Pancreas (tissue), 10 donors: ENCODE measurements around the gene MNT. TPM values are rescaled to one million over a fixed set of nuclear protein-coding genes. Genes with fewer than 3 reads are reported as not detected.

Experiments used
- ATAC-seq, 4 donors: fragments of 200-7000 bp; cut with Tn5 transposase; one replicate each; pipeline versions ENCODE4 v1.8.0 to v1.9.1; 2020; ENCODE audit warnings: mild to moderate bottlenecking in 4 of 4, moderate library complexity in 4 of 4
- DNase-seq, 6 donors: peaks; one replicate each; pipeline ENCODE4 v3.0.0-alpha.2; 2020
- FAIRE-seq: peaks from 2 replicates; lab custom pipeline; 2012; peaks lifted over from hg19 to GRCh38; lab: Jason Lieb, UNC
- H3K27ac ChIP-seq, 4 donors: fragments of 200-600 bp; sonication (generic); 1 replicate in 3 of 4; 2 replicates in 1 of 4; pipeline versions ENCODE4 v1.5.0 to v1.8.0; 2020
- H3K27me3 ChIP-seq, 4 donors: fragments of 200-600 bp; one replicate each; pipeline ENCODE4 v1.8.0; 2021
- H3K36me3 ChIP-seq, 3 donors: fragments of 200-600 bp; sonication (generic) in 1 of 3; one replicate each; pipeline versions ENCODE4 v1.5.0 to v1.8.0; 2020 to 2021
- H3K4me1 ChIP-seq, 3 donors: fragments of 200-600 bp; one replicate each; pipeline ENCODE4 v1.8.0; 2021
- H3K4me3 ChIP-seq, 4 donors: fragments of 200-600 bp; sonication (generic) in 2 of 4; one replicate each; pipeline versions ENCODE4 v1.5.0 to v1.8.0; 2020 to 2021
- H3K9me3 ChIP-seq, 4 donors: fragments of 200-600 bp; one replicate each; pipeline ENCODE4 v1.8.0; 2021
- WGBS, 2 donors: extraction: QIAGEN DNeasy Blood & Tissue Kit; methylation state at CpG; one replicate each; pipeline ENCODE4 v1.1.7; 2013; 5-methylcytosine and 5-hydroxymethylcytosine counted together
- intact Hi-C, 3 donors: fragments of 100-400 bp; cut with DNase I; formaldehyde crosslinking; loops; one replicate each; pipeline versions ENCODE4 v1.11.1 to v1.14.2; 2022
- polyA plus RNA-seq, 2 donors: library from polyadenylated mRNA; stranded (reverse); fragments of 200-250 nt; gene quantifications; one replicate each; pipeline ENCODE4 v1.2.3, GENCODE V29; 2013
- total RNA-seq, 6 donors: library from RNA; stranded (reverse); fragmentation: NEBNext Ultra II Directional in 4 of 6; extraction: Animal tissue kit (Norgen Biotek cat#: 25700) in 4 of 6; gene quantifications; one replicate each; pipeline versions ENCODE4 v1.2.1 to v1.2.4, GENCODE V29; 2021 to 2023
- TF ChIP-seq, protein P1 (sequence below), 4 donors: fragments of 200-600 bp; sonication (generic) in 3 of 4; IDR thresholded peaks; one replicate each; pipeline versions ENCODE4 v1.5.0 to v1.8.0; 2021; ENCODE audit warnings: antibody characterized with exemption in 4 of 4
- donor health status: healthy with polysubstance abuse.
- donor health status: DM: no; HTN: no; CAD: no; lungs with moderate emphysema.
- donor health status: DM: no; HTN: no; CAD: no.
- donor health status: control.
- donor health status: control.
- donor health status: Bipolar disorder and iron deficiency.
- donor health status: DM: yes; HTN: yes; CAD: no.
- donor health status: DM: no; HTN: no; CAD: no.
- donor health status: DM: no; HTN: no; CAD: no.
- donor health status: DM: yes; HTN: yes; CAD: no.

MNT gene
- total and polyA plus RNA-seq, 8 donors: 8.7 to 15.8 (median 10.3) TPM

DNA sequence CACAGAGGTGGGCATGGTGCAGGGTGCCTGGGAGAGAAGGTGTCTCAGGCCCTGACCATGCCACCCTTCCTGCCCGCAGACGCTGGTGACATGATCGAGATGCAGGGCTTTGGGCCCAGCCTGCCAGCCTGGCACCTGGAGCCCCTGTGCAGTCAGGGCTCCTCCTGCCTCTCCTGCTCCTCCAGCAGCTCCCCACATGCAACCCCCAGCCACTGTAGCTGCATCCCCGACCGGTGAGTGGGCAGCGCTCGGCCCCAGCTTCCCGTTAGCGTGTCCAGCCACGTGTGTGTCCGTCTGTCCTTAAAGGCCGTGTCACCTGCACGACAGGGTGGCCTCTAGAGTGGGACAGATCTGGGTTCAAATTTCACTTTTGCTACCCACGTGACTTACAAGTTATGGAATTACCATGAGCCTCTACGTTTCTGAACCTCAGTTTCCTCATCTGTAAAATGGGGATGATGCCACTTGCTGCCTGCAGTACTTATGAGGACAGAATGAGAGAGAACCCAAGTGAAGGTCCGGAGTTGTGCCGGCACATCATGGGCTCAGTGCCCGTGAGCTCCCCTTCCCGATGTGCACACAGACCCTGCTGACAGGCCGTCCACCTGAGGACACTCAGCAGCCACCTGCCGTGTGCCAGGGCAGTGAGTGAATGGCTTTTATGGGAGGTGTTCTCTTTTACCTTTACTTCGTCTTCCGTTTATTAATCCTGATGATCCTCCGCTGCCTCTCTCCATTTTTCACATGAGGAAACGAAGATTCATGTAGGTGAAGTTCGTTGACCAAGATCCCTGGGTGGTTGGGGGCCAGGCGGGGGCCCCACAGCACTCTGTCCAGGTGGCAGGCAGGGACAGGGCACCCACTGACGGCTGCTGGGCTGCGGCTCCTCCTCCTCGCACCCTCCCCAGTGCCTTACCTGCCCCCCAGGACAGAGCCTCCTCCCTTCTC lies 29.4 kb downstream of the MNT start:
- Histone ChIP-seq H3K9me3 (no peaks in the 10 kb centered on the region), H3K36me3 (no peaks in the 10 kb centered on the region), H3K4me3 (no peak overlapping the region), H3K27ac (no peak overlapping the region), H3K27me3 (no peaks in the 10 kb centered on the region), H3K4me1 (no peaks in the 10 kb centered on the region)
- FAIRE-seq (no peak), ATAC-seq (no peak), DNase-seq (no peak)
- intact Hi-C loops: loop anchor here in 1 of 3 donors (10.0 kb wide), 1 partner anchor 53 kb away; no protein-coding TSS in a partner anchor
- WGBS, 2 donors: 93 to 94% methylated on average over 30 of the region's 30 CpGs
- TF ChIP-seq, protein P1, sequence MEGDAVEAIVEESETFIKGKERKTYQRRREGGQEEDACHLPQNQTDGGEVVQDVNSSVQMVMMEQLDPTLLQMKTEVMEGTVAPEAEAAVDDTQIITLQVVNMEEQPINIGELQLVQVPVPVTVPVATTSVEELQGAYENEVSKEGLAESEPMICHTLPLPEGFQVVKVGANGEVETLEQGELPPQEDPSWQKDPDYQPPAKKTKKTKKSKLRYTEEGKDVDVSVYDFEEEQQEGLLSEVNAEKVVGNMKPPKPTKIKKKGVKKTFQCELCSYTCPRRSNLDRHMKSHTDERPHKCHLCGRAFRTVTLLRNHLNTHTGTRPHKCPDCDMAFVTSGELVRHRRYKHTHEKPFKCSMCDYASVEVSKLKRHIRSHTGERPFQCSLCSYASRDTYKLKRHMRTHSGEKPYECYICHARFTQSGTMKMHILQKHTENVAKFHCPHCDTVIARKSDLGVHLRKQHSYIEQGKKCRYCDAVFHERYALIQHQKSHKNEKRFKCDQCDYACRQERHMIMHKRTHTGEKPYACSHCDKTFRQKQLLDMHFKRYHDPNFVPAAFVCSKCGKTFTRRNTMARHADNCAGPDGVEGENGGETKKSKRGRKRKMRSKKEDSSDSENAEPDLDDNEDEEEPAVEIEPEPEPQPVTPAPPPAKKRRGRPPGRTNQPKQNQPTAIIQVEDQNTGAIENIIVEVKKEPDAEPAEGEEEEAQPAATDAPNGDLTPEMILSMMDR (IDR thresholded peaks at IDR 0.05): no peak

DNA sequence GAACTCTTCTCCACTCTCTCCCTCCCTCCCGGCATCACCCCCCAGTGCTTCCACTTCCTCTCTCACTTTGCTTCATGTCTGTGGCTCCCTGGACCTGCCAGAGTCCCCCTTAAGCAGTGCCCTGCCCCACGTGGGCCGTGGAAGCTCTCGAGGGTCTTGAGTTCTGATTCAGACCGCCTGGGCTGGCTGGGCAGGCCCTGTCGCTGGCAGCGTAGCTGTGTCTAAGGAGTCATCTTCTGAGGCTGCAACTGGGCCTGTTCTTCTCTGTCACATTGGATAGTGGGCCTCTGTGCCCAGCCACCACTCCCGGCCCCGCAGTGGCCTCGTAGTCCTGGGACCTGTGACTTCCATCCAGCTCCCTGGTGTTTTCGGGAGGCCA lies 30.7 kb downstream of the MNT start:
- no peaks in the 10 kb centered on the region for H3K27me3 ChIP-seq
- H3K36me3 ChIP-seq: no peaks in the 10 kb centered on the region
- ATAC-seq: no peak
- no peak overlapping the region for H3K27ac ChIP-seq
- 86 to 91% methylated on average over 10 to 11 of the region's 11 CpGs for WGBS, 2 donors
- DNase-seq: peak in 1 of 6 donors; percentile 74
- H3K9me3 ChIP-seq: no peaks in the 10 kb centered on the region
- intact Hi-C loops: loop anchor here in 1 of 3 donors (10.0 kb wide), 1 partner anchor 55 kb away; no protein-coding TSS in a partner anchor
- H3K4me1 ChIP-seq: no peaks in the 10 kb centered on the region
- FAIRE-seq: no peak
- no peak overlapping the region for H3K4me3 ChIP-seq
- TF ChIP-seq, protein P1 (IDR thresholded peaks at IDR 0.05): no peak

GRCh38 chr17:2369551-2370210 lies 31.2 kb downstream of the MNT start:
- Histone ChIP-seq H3K9me3 (no peaks in the 10 kb centered on the region), H3K4me3 (no peak overlapping the region), H3K4me1 (no peaks in the 10 kb centered on the region), H3K27ac (no peak overlapping the region), H3K27me3 (no peaks in the 10 kb centered on the region), H3K36me3 (no peaks in the 10 kb centered on the region)
- ATAC-seq (no peak), FAIRE-seq (no peak), DNase-seq (no peak)
- TF ChIP-seq, protein P1 (IDR thresholded peaks at IDR 0.05): no peak
- 82 to 91% methylated on average over 20 of the region's 20 CpGs for WGBS, 2 donors
- intact Hi-C loops: loop anchor here in 1 of 3 donors (10.0 kb wide), 1 partner anchor 55 kb away; no protein-coding TSS in a partner anchor

GRCh38 chr17:2369039-2369438 lies 31.8 kb downstream of the MNT start:
- no peak overlapping the region for H3K27ac ChIP-seq
- DNase-seq (no peak), ATAC-seq (no peak), FAIRE-seq (no peak)
- no peaks in the 10 kb centered on the region for H3K27me3 ChIP-seq
- TF ChIP-seq, protein P1 (IDR thresholded peaks at IDR 0.05): no peak
- H3K9me3 ChIP-seq: no peaks in the 10 kb centered on the region
- no peaks in the 10 kb centered on the region for H3K4me1 ChIP-seq
- H3K4me3 ChIP-seq: no peak overlapping the region
- intact Hi-C loops: no loop called here
- H3K36me3 ChIP-seq: no peaks in the 10 kb centered on the region
- 82 to 93% methylated on average over 5 of the region's 5 CpGs for WGBS, 2 donors
